Effector memory CD4-positive, alpha-beta T cell (primary cell): Measurements from ENCODE around the gene PVR.
"Not testable (repeated sequence)": the region's sequence is repeated elsewhere in the genome, so short reads cannot be mapped to it uniquely, and the experiment has no call there.

Experiments
- DNase-seq, 3 donors: peaks; one replicate each; pipeline ENCODE4 v3.0.0-alpha.2; 2020
- H3K27ac ChIP-seq: 2 replicates; pipeline ENCODE4 v1.7.0; 2013; ENCODE audit warnings: mild to moderate bottlenecking, low read length, moderate library complexity; ENCODE audit not compliant: insufficient read depth, poor library complexity, severe bottlenecking
- H3K27me3 ChIP-seq: replicated peaks from 2 replicates; pipeline ENCODE4 v1.7.0; 2013; ENCODE audit warnings: mild to moderate bottlenecking, low read length; ENCODE audit not compliant: insufficient read depth, control insufficient read depth, poor library complexity, severe bottlenecking
- H3K36me3 ChIP-seq: 2 replicates; pipeline ENCODE4 v1.7.0; 2013; ENCODE audit warnings: mild to moderate bottlenecking, low read length, moderate library complexity; ENCODE audit not compliant: control insufficient read depth, insufficient read depth
- H3K4me1 ChIP-seq: 2 replicates; pipeline ENCODE4 v1.7.0; 2013; ENCODE audit warnings: low read length, mild to moderate bottlenecking; ENCODE audit not compliant: control insufficient read depth, insufficient read depth, poor library complexity, severe bottlenecking
- H3K4me3 ChIP-seq: 2 replicates; pipeline ENCODE4 v1.7.0; 2013; ENCODE audit warnings: low read length, low read depth, mild to moderate bottlenecking; ENCODE audit not compliant: insufficient read depth, poor library complexity, severe bottlenecking
- H3K9me3 ChIP-seq: 2 replicates; pipeline ENCODE4 v1.7.0; 2013; ENCODE audit warnings: mild to moderate bottlenecking, low read length, moderate library complexity; ENCODE audit not compliant: control insufficient read depth

PVR gene

DNA sequence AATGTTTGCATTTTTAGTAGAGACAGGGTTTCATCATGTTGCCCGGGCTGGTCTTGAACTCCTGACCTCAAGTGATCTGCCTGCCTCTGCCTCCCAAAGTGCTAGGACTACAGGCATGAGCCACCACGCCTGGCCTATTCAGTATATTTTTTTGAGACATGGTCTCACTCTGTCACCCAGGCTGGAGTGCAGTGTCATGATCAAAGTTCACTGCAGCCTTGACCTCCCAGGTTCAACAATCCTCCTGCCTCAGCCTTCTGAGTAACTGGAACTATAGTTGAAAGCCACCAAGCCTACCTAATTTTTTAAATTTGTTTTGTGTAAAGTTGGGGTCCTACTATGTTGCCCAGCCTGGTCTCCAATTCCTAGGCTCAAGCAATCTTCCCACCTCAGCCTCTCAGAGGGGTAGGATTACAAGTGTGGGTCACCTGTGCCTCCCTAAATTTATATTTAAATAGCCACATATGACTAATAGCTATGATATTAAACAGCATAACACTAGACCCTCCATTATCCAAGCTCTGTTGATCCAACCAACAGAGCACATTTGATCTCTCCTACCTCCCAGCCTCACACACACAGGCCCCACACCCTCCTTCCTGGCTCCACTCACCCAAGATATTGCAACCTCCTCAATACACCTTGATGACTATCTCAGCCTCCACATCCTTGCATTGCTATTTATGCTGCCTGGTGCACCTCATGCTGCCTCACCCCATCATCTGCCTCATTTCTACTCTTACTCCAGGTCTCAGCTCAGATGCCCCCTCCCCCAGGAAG is 25.5 kb downstream of the PVR start:
- Histone ChIP-seq H3K36me3 (no peaks in the 10 kb centered on the region), H3K4me1 (no peaks in the 10 kb centered on the region)
- no peak for DNase-seq

DNA sequence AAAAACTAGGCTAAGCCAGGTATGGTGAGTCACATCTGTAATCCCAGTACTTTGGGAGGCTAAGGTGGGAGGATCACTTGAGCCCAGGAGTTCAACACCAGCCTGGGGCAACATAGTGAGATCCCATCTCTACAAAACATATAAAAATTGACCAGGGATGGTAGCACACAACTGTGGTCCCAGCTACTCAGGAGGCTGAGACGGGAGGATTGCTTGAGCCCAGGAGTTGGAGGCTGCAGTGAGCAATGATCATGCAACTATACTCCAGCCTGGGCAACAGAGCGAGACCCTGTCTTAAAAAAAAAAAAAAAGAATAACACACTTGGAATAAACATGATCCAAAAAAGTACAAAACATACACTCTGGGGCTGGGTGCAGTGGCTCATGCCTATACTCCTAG is 26.3 kb downstream of the PVR start:
- H3K27me3 ChIP-seq, H3K9me3 ChIP-seq, H3K36me3 ChIP-seq, H3K27ac ChIP-seq, DNase-seq, H3K4me3 ChIP-seq, H3K4me1 ChIP-seq: not testable (repeated sequence)

More for the DNA sequence above, 25.5 kb downstream of the PVR start:
- H3K9me3 ChIP-seq: no peaks in the 10 kb centered on the region
- no peak overlapping the region for H3K27ac ChIP-seq
- H3K27me3 ChIP-seq: no peaks in the 10 kb centered on the region
- H3K4me3 ChIP-seq: no peak overlapping the region

DNA sequence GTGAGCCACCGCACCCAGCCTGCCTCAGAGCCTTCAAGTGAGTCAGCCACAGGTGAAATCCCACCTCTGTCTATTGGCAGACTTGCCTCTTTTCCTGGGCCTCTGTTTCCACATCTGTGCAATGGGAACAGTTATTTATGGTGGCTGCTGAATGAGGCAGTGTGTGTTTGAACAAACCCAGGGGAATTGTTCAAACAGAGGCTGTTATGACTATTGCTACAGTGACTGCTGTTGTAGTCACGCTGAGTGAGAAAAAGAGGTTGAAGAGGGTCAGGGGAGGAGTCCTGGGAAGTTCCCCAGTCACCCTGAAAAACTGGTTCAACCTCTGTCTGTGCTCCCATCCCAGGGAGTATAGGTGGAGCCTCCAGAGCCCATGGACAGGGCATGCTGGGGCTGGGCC is 27.7 kb downstream of the PVR start, which contains the start of gene CEACAM19:
Gene CEACAM19, plus strand, starts transcription at position 83 of the 400 bp plus-strand sequence. CDS start 450 bp downstream, outside the sequence.
- no peaks in the 10 kb centered on the region for H3K9me3 ChIP-seq
- H3K27me3 ChIP-seq: no peaks in the 10 kb centered on the region
- H3K36me3 ChIP-seq: no peaks in the 10 kb centered on the region
- H3K4me1 ChIP-seq: no peaks in the 10 kb centered on the region
- no peak for DNase-seq
- no peak within 1 kb of the TSS for H3K27ac ChIP-seq
- H3K4me3 ChIP-seq: no peak within 1 kb of the TSS

DNA sequence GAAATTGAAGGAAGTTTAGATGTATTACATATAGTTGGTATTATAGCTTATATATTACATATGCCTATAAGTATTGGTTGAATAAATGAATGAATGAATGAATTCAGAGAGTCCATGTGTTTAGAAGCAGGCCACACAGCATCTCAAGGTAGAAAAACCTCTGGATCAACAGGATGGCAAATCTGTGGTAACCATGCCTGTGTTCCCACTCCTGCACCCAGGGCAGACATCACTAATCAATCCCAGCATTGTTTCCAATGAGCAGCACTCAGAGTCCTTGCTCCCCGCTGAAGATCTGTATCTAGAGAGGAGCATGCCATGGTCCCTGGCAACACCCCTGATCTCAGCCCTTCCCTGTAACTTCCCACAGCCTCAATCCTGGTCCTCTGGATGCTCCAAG is 28.5 kb downstream of the PVR start:
- Histone ChIP-seq H3K27me3 (no peaks in the 10 kb centered on the region), H3K4me1 (no peaks in the 10 kb centered on the region), H3K4me3 (no peak overlapping the region), H3K36me3 (no peaks in the 10 kb centered on the region), H3K27ac (no peak overlapping the region), H3K9me3 (no peaks in the 10 kb centered on the region)
- no peak for DNase-seq

DNA sequence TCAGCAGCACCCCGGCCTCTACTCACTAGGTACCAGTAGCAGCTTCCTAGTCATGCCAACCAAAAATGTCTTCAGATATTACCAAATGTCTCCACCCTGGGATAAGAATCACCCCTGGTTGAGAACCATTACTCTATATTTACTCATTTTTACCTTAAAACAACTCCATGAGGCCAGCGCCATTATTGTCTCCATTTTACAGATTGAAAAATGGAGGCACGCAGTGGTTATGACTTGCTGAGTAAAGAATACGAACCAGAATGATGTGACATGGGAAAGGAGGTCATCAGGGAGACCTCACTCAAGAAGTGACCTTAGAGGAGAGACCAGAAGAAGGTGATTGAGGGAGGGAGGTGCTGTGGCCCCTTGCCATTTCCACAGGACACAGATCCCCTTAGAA is 29.8 kb downstream of the PVR start:
- no peaks in the 10 kb centered on the region for H3K27me3 ChIP-seq
- DNase-seq: no peak
- no peaks in the 10 kb centered on the region for H3K4me1 ChIP-seq
- H3K4me3 ChIP-seq: no peak overlapping the region
- no peak overlapping the region for H3K27ac ChIP-seq
- no peaks in the 10 kb centered on the region for H3K36me3 ChIP-seq
- H3K9me3 ChIP-seq: no peaks in the 10 kb centered on the region

DNA sequence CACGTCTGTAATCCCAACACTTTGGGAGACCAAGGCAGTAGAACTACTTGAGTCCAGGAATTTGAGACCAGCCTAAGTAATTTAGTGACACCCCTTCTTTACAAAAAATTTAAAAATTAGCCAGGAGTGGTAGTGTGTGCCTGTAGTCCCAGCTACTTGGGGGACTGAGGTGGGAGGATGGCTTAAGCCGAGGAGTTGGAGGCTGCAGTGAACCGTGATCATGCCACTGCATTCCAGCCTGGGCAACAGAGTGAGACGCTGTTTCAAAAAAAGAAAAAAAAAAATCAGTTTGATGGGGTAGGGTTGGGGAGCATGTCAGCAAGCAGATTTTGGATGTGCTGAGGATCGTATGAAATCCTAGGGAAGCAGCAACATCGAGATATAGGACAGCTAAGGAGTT is 31.8 kb downstream of the PVR start:
- DNase-seq: no peak
- H3K9me3 ChIP-seq: no peaks in the 10 kb centered on the region
- H3K27me3 ChIP-seq: no peaks in the 10 kb centered on the region
- no peaks in the 10 kb centered on the region for H3K4me1 ChIP-seq
- H3K4me3 ChIP-seq: no peak overlapping the region
- no peak overlapping the region for H3K27ac ChIP-seq
- no peaks in the 10 kb centered on the region for H3K36me3 ChIP-seq

DNA sequence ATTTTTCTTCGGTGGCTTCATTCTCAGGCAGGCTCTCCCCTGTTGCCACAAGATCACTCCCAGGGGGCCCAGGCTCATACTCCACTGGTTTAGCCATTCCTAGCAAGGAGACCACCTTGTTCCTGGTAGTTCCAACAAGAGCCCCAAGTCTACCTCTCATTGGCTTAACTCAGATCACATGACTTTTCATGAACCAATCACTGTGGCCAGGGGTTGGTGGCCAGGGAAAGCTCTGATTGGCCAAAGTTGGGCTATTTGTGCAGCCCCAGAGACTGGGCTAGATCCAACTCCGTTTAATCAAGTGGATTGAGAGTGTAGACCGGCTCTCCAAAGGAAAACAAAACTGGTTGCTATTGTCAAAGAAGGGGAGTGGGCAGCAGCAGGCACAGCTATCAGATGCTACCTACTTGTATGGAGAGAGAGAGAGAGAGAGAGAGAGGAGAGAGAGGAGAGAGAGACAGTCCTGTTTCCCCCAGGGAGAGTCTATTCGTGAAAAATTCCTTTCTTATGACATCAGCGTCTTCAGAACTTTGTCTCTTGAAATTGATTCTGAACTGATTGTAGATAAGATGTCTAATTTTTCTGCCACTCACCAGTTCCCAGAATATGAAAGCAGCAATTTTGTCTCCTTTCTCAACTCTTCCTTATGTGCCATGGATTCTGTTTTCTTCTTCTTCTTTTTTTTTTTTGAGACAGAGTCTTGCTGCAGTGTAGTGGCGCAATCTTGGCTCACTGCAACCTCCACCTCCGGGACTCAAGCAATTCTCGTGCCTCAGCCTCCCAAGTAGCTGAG is 33.5 kb downstream of the PVR start:
- no peak overlapping the region for H3K27ac ChIP-seq

DNA sequence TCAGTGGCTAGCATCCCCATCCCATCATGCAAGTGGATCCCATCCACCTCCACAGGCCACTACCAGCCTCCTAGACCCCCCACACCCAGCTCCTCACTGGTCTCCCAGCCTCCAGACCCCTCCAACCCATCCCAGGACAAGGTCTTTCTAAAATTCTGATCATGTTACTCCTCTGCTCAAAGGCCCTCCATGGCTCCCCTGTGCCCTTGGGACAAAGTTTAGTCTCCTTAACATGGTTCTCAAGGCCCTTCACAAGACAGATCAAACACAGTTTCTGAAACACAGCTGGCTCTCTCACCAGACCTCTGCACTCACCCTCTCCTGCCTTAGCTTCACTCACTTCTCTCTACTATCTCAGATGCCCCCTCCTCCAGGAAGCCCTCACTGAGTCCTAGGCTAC is 36.8 kb downstream of the PVR start:
- H3K4me3 ChIP-seq: no peak overlapping the region
- H3K9me3 ChIP-seq: no peaks in the 10 kb centered on the region
- H3K27me3 ChIP-seq: no peaks in the 10 kb centered on the region
- no peaks in the 10 kb centered on the region for H3K36me3 ChIP-seq
- H3K27ac ChIP-seq: no peak overlapping the region
- no peaks in the 10 kb centered on the region for H3K4me1 ChIP-seq
- no peak for DNase-seq

More for the DNA sequence above, 33.5 kb downstream of the PVR start:
- no peaks in the 10 kb centered on the region for H3K27me3 ChIP-seq
- DNase-seq: no peak
- H3K9me3 ChIP-seq: no peaks in the 10 kb centered on the region
- no peaks in the 10 kb centered on the region for H3K36me3 ChIP-seq
- no peaks in the 10 kb centered on the region for H3K4me1 ChIP-seq
- H3K4me3 ChIP-seq: no peak overlapping the region

DNA sequence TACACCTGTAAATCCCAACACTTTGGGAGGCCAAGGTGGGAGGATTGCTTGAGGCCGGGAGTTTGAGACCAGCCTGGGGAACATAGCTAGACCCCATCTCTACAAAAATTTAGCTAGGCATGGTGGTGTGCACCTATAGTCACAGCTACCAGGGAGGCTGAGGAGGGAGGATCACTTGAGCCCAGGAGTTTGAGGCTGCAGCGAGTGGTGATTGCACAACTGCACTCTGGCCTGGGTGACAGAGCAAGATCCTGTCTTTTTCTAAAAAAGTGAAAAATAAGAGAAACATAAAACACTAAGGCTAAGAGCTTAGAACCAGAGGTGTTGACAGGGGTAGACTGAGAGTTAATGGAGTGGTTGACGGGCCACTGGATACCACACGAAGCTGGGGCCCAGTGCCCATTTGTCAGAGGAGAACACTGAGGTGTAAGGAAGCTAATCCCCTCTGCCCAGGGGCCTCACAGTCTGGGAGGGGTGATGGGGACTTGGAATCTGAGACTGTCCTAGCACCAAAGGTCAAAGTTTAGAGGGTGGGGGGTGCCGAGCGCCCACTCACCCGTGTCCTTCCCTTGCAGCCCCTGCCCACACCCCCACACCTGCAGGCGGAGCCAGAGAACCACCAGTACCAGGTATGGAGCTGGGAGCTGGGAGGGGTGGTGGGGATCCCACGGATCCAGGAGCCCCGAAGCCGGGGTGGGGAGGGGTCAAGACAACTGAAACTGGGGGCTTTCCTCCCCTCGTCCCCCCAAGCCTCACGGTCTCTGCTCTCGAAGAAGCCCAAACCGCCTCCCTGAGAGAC is 38.5 kb downstream of the PVR start:
- Histone ChIP-seq H3K36me3 (no peaks in the 10 kb centered on the region), H3K9me3 (no peaks in the 10 kb centered on the region), H3K4me1 (no peaks in the 10 kb centered on the region), H3K27ac (no peak overlapping the region), H3K27me3 (no peaks in the 10 kb centered on the region), H3K4me3 (no peak overlapping the region)
- DNase-seq: no peak
